ENCODE data around the gene IGSF21. TPM values are rescaled to one million over a fixed set of nuclear protein-coding genes. Genes with fewer than 3 reads are reported as not detected.

IGSF21 gene
- total and polyA plus RNA-seq, 2 of the 8 experiments (the other 6 are each of a cell fraction or from before 2014, with no cell fraction given): 22.5 to 28.5 TPM

DNA sequence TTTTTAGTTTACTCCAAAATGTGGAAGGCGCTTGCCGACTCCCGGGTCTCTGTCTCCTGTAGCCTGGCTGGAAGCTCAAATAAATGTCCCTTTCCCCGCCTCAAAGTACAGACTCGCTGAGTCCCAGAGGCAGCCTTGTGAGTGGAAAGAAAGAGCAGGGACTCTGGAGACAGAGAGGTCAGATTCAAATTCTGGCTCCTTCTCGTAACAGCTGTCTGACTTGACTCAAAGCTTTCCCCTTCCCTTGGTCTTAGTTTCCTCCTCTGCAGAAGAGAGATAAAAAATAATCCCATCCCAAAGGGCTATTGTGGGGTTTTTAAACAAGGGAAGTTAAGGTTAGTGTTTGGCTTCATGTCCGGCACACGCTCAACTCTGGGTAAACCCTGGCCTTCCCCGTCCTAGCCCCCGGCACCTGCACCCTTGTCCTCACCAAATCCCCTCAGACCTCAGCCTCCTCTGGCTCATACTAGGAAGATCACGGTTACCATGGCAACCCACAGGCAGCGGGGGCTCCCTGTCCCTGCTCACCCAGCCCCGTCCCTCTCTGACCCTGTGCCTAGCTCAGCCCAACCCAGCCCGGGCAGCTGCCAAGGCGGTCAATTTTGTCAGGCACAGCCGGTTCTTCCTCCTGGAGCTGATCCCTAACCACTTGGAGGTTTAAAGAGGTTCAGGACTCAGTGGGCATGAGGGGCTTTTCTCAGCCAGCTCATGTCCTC lies 49.2 kb upstream of the IGSF21 start (continued):
- TF ChIP-seq CHD1 (IDR thresholded peaks at IDR 0.05; ENCODE audit: low read depth, low read length) (no peak), BCL11A (IDR thresholded peaks at IDR 0.05; ENCODE audit: low read depth in 2 of 2, low read length in 2 of 2) (no peak), PHF8 (conservative IDR thresholded peaks at IDR 0.05; ENCODE audit: low read depth, low read length) (no peak), CTBP2 (IDR thresholded peaks at IDR 0.05; ENCODE audit: borderline replicate concordance, insufficient read depth, insufficient read length, low read length) (no peak)
- TF ChIP-seq, protein P1, sequence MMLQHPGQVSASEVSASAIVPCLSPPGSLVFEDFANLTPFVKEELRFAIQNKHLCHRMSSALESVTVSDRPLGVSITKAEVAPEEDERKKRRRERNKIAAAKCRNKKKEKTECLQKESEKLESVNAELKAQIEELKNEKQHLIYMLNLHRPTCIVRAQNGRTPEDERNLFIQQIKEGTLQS (IDR thresholded peaks at IDR 0.05; ENCODE audit: insufficient read depth, low read depth, low read length): no peak
